ENCODE results near the gene FBF1.

DNA sequence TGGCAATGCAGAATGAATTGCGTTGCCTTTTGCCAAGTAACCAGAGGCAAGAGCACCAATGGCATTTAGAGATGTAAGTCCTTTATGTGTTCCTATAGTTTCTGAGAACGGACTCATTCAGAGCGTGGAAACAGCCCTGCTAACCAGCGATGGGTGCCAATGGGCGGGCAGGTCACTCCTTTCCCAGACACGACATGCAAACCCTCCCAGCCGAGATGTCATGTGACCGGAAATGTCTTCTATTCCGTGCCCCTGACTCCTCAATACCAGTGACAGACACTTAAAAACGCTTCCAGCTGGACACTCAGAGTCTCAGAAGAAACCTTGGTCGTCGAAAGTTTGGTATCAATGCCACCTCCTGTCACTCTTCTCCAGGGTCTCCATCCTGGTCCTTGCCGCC is 3.2 kb downstream of the FBF1 start:
- TF ChIP-seq, protein P1, sequence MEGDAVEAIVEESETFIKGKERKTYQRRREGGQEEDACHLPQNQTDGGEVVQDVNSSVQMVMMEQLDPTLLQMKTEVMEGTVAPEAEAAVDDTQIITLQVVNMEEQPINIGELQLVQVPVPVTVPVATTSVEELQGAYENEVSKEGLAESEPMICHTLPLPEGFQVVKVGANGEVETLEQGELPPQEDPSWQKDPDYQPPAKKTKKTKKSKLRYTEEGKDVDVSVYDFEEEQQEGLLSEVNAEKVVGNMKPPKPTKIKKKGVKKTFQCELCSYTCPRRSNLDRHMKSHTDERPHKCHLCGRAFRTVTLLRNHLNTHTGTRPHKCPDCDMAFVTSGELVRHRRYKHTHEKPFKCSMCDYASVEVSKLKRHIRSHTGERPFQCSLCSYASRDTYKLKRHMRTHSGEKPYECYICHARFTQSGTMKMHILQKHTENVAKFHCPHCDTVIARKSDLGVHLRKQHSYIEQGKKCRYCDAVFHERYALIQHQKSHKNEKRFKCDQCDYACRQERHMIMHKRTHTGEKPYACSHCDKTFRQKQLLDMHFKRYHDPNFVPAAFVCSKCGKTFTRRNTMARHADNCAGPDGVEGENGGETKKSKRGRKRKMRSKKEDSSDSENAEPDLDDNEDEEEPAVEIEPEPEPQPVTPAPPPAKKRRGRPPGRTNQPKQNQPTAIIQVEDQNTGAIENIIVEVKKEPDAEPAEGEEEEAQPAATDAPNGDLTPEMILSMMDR (IDR thresholded peaks at IDR 0.05 in 4 of 5, conservative IDR thresholded peaks at IDR 0.05 in 1 of 5) = no peak
- no peak for TF ChIP-seq POLR2A (IDR thresholded peaks at IDR 0.05)
